HG03575 (cell line): Measurements from ENCODE around the gene COMMD7.
"Not testable (repeated sequence)": the region's sequence is repeated elsewhere in the genome, so short reads cannot be mapped to it uniquely, and the experiment has no call there.

Source experiments
- ATAC-seq: cut with Tn5 transposase; IDR thresholded peaks from one replicate; pipeline ENCODE4 v1.9.1; 2021; ENCODE audit not compliant: unreplicated experiment, insufficient number of reproducible peaks, low FRiP score; ENCODE audit errors: extremely low read depth

The COMMD7 gene

GRCh38 chr20:32737371-32738223, 5.7 kb downstream of the COMMD7 start:
- ATAC-seq, result no peak

- no peak for ATAC-seq
These were observed 11.4 kb downstream of the COMMD7 start for GRCh38 chr20:32731882-32732266.

GRCh38 chr20:32729334-32729733, 13.9 kb downstream of the COMMD7 start:
- ATAC-seq, result not testable (repeated sequence)

DNA sequence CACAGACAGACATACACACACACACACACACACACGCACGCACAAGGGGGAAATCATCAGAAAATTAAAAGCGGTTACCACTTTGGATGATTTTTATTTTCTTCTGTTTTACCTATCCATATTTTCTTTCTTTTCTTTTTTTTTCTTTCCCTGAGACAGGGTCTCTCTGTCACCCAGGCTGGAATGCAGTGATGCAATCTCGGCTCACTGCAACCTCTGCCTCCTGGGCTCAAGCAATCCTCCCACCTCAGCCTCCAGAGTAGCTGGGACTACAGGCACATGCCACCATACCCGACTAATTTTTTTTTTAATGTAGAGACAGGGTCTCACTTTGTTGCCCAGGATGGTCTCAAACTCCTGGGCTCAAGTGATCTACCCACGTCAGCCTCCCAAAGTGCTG, 14.8 kb downstream of the COMMD7 start:
- ATAC-seq, result not testable (repeated sequence)

GRCh38 chr20:32727683-32728082, 15.6 kb downstream of the COMMD7 start:
- no peak for ATAC-seq

DNA sequence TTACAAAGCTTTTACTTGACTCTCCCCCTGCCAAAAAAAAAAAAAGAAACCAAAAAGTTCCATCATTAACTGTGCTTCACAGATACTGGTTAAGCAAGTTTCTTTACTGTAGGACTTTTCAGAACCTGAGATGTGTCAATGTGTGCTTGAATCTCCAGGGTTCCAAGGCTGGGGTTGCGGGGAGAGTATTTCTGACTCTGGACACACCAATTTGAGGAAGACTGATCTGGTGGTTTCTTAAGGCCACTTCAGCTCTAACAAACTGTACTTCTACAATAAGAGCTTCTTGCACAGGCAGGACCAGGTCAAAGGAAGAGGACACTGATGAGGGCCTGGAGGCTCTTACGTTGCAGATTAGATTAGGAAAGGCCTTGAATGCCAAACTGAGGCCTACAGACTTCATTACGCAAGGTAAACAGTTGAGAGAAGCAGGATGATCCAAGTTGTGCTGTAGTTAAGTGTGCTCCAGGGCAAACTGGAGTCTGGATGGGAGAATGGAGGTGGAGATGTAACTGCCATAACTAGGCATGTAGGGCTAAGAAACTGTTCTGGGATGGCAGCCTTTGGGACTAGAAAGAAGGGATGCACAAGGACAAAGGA, 24.4 kb downstream of the COMMD7 start:
- no peak for ATAC-seq

- ATAC-seq, result no peak
These were observed 31.9 kb downstream of the COMMD7 start for GRCh38 chr20:32711346-32711745.

GRCh38 chr20:32709632-32710121, 33.6 kb downstream of the COMMD7 start:
- ATAC-seq, result no peak

DNA sequence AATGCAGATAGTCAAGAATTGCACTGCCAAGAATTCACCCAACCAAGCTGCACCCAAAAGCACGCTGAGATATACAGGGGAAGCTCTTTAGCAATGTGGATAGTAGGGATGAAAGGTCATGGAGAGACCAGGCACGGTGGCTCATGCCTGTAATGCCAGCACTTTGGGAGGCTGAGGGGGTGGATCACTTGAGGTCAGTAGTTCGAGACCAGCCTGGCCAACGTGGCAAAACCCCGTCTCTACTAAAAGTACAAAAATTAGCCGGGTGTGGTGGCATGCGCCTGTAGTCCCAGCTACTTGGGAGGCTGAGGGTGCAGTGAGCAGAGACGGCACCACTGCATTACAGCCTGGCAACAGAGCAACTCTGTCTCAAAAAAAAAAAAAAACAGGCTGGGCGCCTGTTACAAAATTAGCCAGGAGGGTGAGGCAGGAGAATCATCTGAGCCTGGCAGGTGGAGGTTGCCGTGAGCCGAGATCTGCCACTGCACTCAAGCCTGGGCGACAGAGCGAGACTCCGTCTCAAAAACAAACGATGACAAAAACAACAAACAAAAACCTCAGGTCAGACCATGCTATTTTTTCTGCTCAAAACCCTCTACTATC, 34.1 kb downstream of the COMMD7 start:
- not testable (repeated sequence) for ATAC-seq

DNA sequence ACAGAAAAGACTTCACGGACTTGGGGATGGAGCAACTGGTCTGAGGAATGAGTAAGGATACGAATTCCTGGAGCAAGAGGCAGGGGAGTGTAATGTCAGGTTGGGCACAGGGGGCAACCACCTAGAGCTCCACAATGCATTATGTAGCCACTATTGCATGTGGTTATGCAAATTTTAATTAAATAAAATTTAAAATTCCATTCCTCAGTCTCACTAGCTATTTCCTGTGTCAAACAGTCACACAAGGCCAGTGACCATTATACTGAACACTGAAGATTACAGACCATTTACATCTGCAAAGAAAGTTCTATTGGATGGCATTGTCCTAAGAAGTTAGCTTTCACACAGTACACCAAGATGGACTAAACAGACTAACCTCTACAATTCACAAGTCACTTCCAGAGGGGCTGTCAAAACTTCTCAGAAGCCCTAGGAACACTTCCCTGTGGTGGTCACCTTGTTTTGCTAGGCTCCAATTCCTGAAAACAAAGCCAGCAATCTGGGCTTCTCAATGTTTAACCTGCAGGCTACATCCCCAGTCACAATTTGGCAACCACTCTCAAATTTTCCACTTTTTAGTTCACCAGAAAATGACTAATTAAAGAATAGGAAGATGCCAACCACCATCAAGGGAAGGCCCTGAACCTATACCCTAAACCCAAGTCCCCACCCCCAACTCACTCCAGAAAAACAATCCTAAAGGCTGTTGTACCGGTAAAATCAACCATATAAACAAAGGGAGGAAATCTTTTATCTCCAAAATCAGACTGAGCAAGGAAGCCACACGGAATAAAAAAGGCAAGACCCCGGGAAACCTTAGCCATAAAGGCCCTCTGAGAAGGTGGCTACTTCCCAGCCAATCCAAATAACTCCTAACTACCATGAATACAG, 35.3 kb downstream of the COMMD7 start:
- no peak for ATAC-seq

GRCh38 chr20:32706486-32706885, 36.8 kb downstream of the COMMD7 start:
- ATAC-seq, result no peak

DNA sequence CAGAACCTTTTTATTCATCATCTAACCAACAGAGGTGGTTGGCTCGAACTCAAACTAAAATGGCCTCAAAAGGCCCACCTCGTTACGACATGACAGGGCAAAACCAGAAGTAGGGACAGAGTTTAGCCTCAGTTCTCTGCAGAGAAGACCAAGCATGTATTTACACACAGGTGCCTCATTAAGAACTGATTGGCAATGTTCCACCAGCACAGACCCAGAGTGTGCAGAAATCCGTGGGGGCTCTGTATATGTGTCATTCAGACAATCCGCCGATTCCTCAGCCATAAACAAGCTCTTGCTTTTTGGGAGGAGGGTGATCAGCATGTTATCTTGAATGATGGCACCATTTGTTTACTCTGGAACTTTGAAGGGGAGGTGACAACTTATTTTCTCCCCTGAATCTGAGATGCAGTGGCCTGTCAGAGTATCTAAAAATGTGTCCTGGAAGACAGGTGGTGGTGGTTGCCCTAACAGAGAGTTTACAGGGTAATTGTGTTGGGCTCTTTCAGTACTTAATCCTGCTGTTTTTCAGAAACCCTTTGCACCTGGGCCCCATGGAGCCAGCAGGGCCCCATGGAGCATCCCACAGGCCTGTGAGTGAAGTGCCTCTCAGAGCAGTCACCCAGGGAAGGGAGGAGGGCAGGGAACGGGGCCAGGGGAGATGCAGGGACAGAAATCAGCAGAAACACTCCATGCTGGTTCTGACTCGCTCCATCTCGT, 40.4 kb downstream of the COMMD7 start:
- no peak for ATAC-seq

DNA sequence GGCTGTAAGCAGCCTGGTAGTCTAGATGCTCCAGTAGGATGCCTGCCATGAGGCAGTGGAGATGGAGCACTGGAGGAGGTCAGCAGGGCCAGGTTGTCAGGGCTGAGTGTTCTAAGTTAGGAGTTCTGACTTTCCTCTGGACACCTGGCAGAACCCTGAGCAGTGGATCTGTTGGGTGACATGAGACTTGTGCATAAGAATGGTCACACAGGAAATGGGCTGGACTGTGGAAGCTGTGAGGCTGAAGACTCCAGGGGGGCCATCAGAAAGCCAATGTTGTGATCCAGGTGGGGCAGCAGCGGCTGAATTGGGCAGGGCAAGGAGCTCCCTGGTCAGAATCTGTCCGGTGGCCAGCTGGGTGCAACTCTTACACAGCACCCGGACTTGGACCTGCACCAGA, 45.7 kb downstream of the COMMD7 start:
- no peak for ATAC-seq

DNA sequence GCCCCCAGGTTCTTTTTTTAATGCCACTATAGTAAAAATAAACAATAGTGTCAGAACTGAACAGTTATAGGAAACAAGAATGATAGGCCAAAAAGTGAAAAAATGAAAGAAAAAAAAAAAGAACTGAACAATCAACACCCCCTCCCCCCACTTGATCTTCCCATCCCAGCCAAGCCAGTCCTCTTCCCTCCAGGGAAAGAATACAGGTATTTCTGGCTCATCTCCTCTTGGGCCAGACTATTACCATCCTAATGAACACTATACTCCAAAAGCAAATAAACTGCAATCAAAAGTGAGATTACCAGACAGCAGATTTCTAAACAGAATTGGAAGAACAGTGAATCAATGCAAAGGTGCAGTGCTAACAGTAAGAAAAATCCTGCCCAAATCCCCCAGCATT, 48.2 kb downstream of the COMMD7 start:
- ATAC-seq, result no peak

- not testable (repeated sequence) for ATAC-seq
These were observed 54.3 kb downstream of the COMMD7 start for GRCh38 chr20:32688966-32689365.

- no peak for ATAC-seq
These were observed 56.1 kb downstream of the COMMD7 start for GRCh38 chr20:32687180-32687532.

DNA sequence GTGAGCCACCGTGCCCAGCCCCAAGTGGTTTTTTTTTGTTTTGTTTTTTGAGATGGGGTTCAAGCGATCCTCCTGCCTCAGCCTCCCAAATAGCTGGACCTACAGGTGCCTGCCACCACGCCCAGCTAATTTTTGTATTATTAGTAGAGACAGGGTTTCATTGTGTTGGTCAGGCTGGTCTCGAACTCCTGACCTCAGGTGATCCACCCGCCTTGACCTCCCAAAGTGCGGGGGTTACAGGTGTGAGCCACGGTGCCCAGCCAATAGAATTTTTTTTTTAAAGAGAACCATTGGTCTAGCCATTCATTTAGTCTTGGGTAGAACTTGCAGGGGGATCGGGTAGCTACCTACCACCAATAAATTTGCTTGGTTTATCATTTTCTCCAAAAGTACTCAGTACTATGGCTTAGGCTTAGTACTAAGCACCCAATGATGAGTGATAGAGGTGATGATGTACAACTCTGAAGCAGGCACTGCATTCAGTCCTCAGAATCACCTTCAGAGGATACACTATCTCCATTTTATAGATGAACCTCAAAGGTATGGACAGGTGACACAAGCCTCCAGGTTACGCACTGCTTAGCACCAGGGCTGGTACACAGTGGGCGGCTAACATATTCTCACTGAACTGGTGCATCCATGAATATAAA, 56.6 kb downstream of the COMMD7 start:
- ATAC-seq, result no peak
